Uterus (tissue), 4 donors: ENCODE results near the gene MAP3K4. TPM values are rescaled to one million over a fixed set of nuclear protein-coding genes. Genes with fewer than 3 reads are reported as not detected.

Experiments
- DNase-seq, 2 donors: peaks; one replicate each; pipeline ENCODE4 v3.0.0-alpha.2; 2019 to 2020
- H3K27ac ChIP-seq, 2 donors: fragments of 200-600 bp; sonication (generic); 1 replicate in 1 of 2; 2 replicates in 1 of 2; pipeline ENCODE4 v1.5.1; 2016 to 2018
- H3K27me3 ChIP-seq, 2 donors: fragments of 200-600 bp; sonication (generic); one replicate each; pipeline ENCODE4 v1.5.1; 2018 to 2019; ENCODE audit warnings: control low read depth in 1 of 2
- H3K36me3 ChIP-seq, 2 donors: fragments of 200-600 bp; sonication (generic); one replicate each; pipeline ENCODE4 v1.5.1; 2019; ENCODE audit warnings: control low read depth in 1 of 2
- H3K4me1 ChIP-seq, 2 donors: fragments of 200-600 bp; sonication (generic); one replicate each; pipeline ENCODE4 v1.5.1; 2018 to 2019; ENCODE audit warnings: control low read depth in 1 of 2
- H3K4me3 ChIP-seq, 2 donors: fragments of 200-600 bp; sonication (generic); 1 replicate in 1 of 2; 2 replicates in 1 of 2; pipeline ENCODE4 v1.5.1; 2018 to 2019; ENCODE audit warnings: mild to moderate bottlenecking in 1 of 2
- H3K9me3 ChIP-seq, 2 donors: fragments of 200-600 bp; sonication (generic); one replicate each; pipeline ENCODE4 v1.5.1; 2019; ENCODE audit warnings: control low read depth in 1 of 2
- POLR2A ChIP-seq, 2 donors: fragments of 450-650 bp; IDR thresholded peaks; one replicate each; pipeline ENCODE4 v1.6.1; 2016; ENCODE audit warnings: antibody characterized with exemption in 2 of 2, mild to moderate bottlenecking in 1 of 2, moderate library complexity in 1 of 2
- intact Hi-C: fragments of 100-400 bp; cut with DNase I; formaldehyde crosslinking; loops from one replicate; pipeline ENCODE4 v1.15.1; 2023; ENCODE audit warnings: low total_unique reads
- total RNA-seq, 4 donors: library from RNA; depleted of rRNA in 3 of 4; stranded (reverse); fragments of >200 nt in 3 of 4; gene quantifications; one replicate each; pipeline versions ENCODE4 v1.1.0 to v1.2.4, GENCODE V29; 2014 to 2023
- TF ChIP-seq, protein P1 (sequence below), 4 experiments: fragments of 200-600 bp in 2 of 4; fragments of 450-650 bp in 2 of 4; sonication (generic) in 2 of 4; IDR thresholded peaks; one replicate each; pipeline ENCODE4 v1.5.1; 2016 to 2019; ENCODE audit warnings: antibody characterized with exemption in 4 of 4, mild to moderate bottlenecking in 2 of 4, moderate library complexity in 1 of 4
- donor health status: DM: yes; HTN: yes; CAD: no.

Gene MAP3K4
- total RNA-seq, 4 donors from 2014 or later, result 24.1 to 82.9 (median 46.6) TPM

DNA sequence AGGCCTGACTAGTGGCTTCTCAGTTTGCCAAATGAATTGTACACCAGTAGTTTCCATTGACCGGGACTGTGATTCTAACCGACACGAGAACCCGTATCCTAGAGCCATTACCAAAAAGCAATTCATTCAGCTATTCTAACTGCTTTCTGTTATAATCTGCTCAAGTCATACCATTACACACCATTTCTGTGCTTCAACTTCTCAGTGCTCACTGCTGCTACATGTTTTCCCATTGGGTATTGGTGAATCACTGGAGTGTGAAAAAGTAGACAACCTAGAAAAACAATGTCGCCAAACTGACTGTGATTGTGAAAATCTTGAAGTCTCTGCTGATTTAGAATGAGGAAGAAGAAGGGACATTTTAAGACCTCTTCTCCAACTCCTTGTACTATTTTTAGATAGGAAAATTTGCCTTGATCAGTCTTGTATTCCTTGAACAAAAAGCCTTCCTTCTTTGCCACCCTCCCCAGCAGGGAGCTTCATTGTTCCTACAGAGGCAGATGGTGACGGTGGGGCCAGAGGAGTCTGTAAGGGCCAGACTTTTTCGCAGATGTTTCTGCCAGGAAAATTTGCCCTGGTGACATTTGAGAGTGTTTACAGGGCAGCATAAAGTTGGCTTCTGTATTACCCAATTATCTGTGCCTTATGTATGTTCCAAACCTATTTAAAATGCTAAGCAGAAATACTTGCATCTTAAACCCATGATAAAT, 31.7 kb upstream of the MAP3K4 start:
- H3K27ac ChIP-seq, result no peak overlapping the region
- H3K27me3 ChIP-seq, result no peaks in the 10 kb centered on the region
- intact Hi-C loops, result no loop called here
- no peak for DNase-seq
- H3K4me3 ChIP-seq, result no peak overlapping the region
- no peaks in the 10 kb centered on the region for H3K36me3 ChIP-seq
- H3K9me3 ChIP-seq, result no peaks in the 10 kb centered on the region
- H3K4me1 ChIP-seq, result no peaks in the 10 kb centered on the region
- TF ChIP-seq, protein P1, sequence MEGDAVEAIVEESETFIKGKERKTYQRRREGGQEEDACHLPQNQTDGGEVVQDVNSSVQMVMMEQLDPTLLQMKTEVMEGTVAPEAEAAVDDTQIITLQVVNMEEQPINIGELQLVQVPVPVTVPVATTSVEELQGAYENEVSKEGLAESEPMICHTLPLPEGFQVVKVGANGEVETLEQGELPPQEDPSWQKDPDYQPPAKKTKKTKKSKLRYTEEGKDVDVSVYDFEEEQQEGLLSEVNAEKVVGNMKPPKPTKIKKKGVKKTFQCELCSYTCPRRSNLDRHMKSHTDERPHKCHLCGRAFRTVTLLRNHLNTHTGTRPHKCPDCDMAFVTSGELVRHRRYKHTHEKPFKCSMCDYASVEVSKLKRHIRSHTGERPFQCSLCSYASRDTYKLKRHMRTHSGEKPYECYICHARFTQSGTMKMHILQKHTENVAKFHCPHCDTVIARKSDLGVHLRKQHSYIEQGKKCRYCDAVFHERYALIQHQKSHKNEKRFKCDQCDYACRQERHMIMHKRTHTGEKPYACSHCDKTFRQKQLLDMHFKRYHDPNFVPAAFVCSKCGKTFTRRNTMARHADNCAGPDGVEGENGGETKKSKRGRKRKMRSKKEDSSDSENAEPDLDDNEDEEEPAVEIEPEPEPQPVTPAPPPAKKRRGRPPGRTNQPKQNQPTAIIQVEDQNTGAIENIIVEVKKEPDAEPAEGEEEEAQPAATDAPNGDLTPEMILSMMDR (IDR thresholded peaks at IDR 0.05), result no peak
- no peak for TF ChIP-seq POLR2A (IDR thresholded peaks at IDR 0.05)

DNA sequence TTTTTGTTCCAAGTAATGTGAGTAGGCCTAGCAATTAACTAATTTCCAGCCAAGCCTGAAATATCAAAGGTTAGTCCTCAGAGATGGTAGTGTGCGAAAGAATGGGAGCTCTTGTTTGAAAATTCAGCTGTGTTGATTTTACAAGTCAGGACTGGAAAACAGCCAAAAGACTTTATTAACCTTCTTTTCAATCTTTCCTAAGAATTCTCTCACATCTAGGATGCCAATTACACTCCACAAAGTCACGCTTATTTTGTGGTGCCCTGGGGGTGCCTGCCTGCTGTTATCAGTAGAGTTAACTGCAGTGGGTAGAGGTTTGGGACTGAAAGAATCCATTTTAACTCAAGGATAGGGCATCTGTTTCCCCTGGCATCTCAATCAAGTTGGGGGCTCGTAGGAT, 30.7 kb upstream of the MAP3K4 start:
- H3K9me3 ChIP-seq, result no peaks in the 10 kb centered on the region
- H3K36me3 ChIP-seq, result no peaks in the 10 kb centered on the region
- no peak for TF ChIP-seq POLR2A (IDR thresholded peaks at IDR 0.05)
- TF ChIP-seq, protein P1 (IDR thresholded peaks at IDR 0.05), result no peak
- intact Hi-C loops, result no loop called here
- H3K27ac ChIP-seq, result no peak overlapping the region
- H3K27me3 ChIP-seq, result no peaks in the 10 kb centered on the region
- H3K4me1 ChIP-seq, result no peaks in the 10 kb centered on the region
- no peak for DNase-seq
- no peak overlapping the region for H3K4me3 ChIP-seq

DNA sequence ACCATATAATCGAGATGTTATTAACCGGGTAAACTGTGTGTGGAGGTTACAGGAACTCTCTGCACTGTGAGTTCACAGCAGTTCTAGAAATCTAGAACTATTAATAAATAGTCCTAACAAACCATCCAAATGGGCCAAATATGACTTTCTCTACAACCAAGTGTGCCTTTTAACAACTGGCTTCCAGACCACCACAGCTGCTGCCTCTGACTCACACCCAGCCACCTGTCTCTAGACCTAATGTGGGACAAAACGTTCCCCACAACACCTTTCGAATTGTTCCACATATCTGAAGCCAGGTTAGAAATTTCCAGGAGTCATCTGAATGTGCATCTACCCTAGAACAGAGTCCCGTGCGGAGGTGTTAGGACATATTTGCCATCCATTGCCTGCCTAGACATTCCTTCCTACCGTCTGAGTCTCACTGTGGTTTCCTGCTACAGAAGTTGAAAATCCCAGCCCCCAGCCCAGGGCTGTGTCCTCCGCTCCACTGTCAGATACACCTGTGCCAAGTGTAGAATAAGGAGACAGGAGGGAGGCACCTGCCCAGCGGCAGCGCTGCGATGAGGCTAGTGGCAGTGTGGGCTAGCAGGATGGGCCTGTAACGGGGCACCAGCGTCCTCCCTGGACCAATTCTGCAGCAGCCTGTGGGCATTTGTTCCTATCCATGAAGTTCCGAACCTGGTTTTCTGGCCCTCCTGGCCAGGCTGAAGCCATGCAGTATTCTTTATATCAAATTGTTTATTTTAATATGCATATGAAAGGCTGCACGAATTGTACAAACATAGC, 28.5 kb upstream of the MAP3K4 start:
- Histone ChIP-seq H3K4me1 (no peaks in the 10 kb centered on the region), H3K4me3 (no peak overlapping the region), H3K27ac (no peak overlapping the region), H3K27me3 (no peaks in the 10 kb centered on the region), H3K36me3 (no peaks in the 10 kb centered on the region), H3K9me3 (no peaks in the 10 kb centered on the region)
- TF ChIP-seq, protein P1 (IDR thresholded peaks at IDR 0.05), result no peak
- TF ChIP-seq POLR2A (IDR thresholded peaks at IDR 0.05), result no peak
- intact Hi-C loops, result no loop called here
- no peak for DNase-seq

DNA sequence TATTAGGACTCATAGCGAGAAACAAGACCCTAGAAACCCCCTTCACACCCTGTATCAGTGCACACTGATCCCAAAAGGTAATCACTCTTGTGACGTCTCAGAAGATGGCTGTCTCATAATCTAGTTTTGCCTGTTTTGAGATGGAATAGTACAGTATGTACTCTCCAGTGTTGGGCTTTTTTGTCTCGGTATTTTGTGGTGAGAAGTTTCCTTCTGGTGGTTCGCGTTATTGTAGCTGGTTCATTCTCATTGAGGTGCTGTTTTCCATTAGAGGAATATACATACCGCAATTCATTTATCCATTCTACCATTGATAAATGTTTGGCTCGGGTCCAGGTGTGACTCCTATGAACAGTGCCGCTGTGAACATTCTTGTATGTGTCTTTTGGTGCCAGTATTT, 27.9 kb upstream of the MAP3K4 start:
- H3K36me3 ChIP-seq, result no peaks in the 10 kb centered on the region
- no peaks in the 10 kb centered on the region for H3K9me3 ChIP-seq
- no peaks in the 10 kb centered on the region for H3K27me3 ChIP-seq
- TF ChIP-seq POLR2A (IDR thresholded peaks at IDR 0.05), result no peak
- TF ChIP-seq, protein P1 (IDR thresholded peaks at IDR 0.05), result no peak
- H3K27ac ChIP-seq, result no peak overlapping the region
- no peaks in the 10 kb centered on the region for H3K4me1 ChIP-seq
- no peak overlapping the region for H3K4me3 ChIP-seq
- DNase-seq, result no peak
- intact Hi-C loops, result no loop called here

DNA sequence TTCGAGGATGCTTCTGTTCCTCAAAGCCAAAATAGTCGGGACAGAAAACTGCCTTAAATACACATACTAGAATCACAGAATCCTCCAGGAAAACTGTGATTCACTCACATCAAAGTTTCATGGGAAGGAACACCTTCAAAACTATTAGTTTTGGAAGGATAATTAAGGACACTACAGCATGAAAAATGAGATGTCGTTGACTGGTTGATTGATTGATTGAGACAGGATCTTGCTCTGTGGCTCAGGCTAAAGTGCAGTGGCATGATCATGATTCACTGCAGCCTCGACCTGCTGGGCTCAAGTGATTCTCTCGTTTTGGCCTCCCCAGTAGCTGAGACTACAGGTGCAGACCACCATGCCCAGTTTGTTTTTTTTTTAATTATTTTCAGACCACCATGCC, 25.7 kb upstream of the MAP3K4 start:
- H3K27ac ChIP-seq, result no peak overlapping the region
- intact Hi-C loops, result no loop called here
- H3K4me3 ChIP-seq, result no peak overlapping the region
- no peaks in the 10 kb centered on the region for H3K4me1 ChIP-seq
- DNase-seq, result no peak
- TF ChIP-seq, protein P1 (IDR thresholded peaks at IDR 0.05), result no peak
- no peak for TF ChIP-seq POLR2A (IDR thresholded peaks at IDR 0.05)
- H3K27me3 ChIP-seq, result no peaks in the 10 kb centered on the region
- H3K9me3 ChIP-seq, result no peaks in the 10 kb centered on the region
- no peaks in the 10 kb centered on the region for H3K36me3 ChIP-seq
